Ovary (tissue), 3 donors: ENCODE measurements around the gene FER.
"Not testable (repeated sequence)": the region's sequence is repeated elsewhere in the genome, so short reads cannot be mapped to it uniquely, and the experiment has no call there.

Source experiments
- EP300 ChIP-seq: sonication (generic); formaldehyde crosslinking; IDR thresholded peaks from one replicate; pipeline ENCODE4 v1.6.1; 2017; ENCODE audit warnings: antibody characterized with exemption
- POLR2A ChIP-seq: fragments of 450-650 bp; IDR thresholded peaks from one replicate; pipeline ENCODE4 v1.6.1; 2017; ENCODE audit warnings: antibody characterized with exemption, mild to moderate bottlenecking, moderate library complexity
- TF ChIP-seq, protein P1 (sequence below), 3 donors: fragments of 450-650 bp in 2 of 3; fragments of 200-600 bp in 1 of 3; IDR thresholded peaks; one replicate each; pipeline versions ENCODE4 v1.5.1 to v1.8.0; 2016 to 2022; ENCODE audit warnings: antibody characterized with exemption in 3 of 3, mild to moderate bottlenecking in 1 of 3
- donor health status: DM: no; HTN: no; CAD: no.

DNA sequence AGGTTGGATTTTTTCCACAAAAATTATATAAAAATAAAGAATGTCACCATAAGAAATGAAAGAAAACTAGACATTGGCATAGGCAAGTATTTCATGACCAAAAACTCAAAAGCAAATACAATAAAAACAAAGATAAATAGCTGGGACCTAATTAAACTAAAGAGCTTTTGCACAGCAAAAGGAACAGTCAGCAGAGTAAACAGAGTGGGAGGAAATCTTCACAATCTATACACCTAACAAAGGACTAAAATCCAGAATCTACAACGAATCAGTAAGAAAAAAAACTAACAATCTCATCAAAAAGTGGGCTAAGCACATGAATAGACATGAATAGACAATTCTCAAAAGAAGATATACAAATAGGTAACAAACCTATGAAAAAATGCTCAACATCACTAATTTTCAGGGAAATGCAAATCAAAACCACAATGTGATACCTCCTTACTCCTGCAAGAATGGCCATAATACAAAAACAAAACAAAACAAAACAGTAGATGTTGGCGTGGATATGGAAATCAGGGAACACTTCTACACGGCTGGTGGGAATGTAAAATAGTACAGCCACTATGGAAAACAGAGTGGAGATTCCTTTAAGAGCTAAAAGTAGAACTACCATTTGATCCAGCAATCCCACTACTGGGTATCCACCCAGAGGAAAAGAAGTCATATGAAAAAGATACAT lies 94.7 kb downstream of the FER start:
- TF ChIP-seq, protein P1, sequence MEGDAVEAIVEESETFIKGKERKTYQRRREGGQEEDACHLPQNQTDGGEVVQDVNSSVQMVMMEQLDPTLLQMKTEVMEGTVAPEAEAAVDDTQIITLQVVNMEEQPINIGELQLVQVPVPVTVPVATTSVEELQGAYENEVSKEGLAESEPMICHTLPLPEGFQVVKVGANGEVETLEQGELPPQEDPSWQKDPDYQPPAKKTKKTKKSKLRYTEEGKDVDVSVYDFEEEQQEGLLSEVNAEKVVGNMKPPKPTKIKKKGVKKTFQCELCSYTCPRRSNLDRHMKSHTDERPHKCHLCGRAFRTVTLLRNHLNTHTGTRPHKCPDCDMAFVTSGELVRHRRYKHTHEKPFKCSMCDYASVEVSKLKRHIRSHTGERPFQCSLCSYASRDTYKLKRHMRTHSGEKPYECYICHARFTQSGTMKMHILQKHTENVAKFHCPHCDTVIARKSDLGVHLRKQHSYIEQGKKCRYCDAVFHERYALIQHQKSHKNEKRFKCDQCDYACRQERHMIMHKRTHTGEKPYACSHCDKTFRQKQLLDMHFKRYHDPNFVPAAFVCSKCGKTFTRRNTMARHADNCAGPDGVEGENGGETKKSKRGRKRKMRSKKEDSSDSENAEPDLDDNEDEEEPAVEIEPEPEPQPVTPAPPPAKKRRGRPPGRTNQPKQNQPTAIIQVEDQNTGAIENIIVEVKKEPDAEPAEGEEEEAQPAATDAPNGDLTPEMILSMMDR (IDR thresholded peaks at IDR 0.05): not testable (repeated sequence)
- not testable (repeated sequence) for TF ChIP-seq EP300, POLR2A
